Measurements from ENCODE around the gene LZTS3.
"Not testable (repeated sequence)": the region's sequence is repeated elsewhere in the genome, so short reads cannot be mapped to it uniquely, and the experiment has no call there.

LZTS3 gene

GRCh38 chr20:3133155-3133554 is 40.2 kb downstream of the LZTS3 start:
- DNase-seq: no peak

DNA sequence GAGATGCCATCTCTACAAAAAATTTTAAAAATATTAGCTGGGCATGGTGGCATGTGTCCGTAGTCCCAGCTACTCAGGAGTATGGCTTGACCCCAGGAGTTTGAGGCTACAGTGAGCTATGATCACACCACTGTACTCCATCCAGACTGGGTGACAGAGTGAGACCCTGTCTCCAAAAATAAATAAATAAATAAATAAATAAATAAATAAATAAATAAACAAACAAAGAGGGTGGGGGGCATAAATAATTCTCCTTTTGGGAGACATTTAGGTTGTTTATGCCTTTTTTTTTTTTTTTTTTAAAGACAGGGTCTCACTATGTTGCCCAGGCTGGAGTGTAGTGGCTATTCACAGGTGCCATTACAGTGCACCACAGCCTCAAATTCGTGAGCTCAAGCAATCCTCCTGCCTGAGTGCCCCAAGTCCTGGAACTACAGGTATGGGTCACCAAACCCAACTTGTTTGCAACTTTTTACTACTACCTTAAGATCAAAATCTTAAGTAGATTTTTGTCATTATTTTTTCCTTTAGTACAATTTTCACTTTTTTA is 43.2 kb downstream of the LZTS3 start:
- DNase-seq: no peak

- DNase-seq: no peak
These were observed 44.3 kb downstream of the LZTS3 start for GRCh38 chr20:3129094-3129493.

DNA sequence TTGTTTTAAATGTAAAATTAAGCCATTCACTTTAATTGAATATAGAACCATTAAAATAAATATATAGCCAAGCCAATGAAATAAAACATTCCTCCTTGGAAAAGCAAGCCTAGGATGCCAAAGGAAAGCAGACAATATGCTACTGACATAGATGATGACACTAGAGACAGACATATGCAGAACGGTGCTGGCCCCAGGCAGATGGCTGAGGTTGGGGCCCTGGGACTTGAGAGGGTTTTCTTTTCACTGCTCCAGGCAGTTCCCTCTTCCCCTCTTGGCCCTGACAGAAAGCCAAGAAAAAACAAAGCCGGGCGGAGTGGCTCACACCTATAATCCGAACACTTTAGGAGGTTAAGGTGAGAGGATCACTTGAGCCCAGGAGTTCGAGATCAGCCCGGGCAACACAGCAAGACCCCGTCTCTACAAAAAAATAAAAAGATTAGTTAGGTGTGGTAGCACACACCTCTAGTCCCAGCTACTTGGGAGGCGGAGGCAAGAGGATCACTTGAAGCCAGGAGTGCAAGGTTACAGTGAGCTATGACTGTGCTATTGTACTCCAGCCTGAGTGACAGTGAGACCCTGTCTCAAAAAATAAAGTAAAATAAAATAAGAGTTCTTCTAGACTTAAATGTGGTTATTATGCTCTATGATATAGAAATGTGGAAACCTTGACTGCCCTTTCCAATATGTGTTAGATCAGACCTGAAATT is 44.9 kb downstream of the LZTS3 start:
- DNase-seq: no peak

GRCh38 chr20:3126527-3126859 is 46.9 kb downstream of the LZTS3 start:
- DNase-seq: no peak

- DNase-seq: not testable (repeated sequence)
These were observed 47.4 kb downstream of the LZTS3 start for GRCh38 chr20:3125776-3126526.

DNA sequence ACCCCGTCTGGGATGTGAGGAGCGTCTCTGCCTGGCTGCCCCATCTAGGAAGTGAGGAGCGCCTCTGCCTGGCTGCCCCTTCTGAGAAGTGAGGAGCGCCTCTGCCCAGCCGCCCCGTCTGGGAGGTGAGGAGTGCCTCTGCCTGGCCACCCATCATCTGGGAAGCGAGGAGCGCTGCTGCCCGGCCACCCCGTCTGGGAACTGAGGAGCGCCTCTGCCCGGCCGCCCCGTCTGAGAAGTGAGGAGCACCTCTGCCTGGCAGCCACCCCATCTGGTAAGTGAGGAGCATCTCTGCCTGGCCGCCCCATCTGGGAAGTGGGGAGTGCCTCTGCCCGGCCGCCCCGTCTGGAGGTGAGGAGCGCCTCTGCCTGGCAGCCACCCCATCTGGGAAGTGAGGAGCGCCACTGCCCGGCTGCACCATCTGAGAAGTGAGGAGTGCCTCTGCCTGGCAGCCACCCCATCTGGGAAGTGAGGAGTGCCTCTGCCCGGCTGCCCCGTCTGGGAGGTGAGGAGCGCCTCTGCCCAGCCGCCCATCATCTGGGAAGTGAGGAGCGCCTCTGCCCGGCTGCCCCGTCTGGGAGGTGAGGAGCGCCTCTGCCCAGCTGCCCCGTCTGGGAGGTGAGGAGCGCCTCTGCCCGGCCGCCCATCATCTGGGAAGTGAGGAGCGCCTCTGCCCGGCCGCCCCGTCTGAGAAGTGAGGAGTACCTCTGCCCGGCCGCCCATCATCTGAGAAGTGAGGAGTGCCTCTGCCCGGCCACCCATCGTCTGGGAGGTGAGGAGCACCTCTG is 48.4 kb downstream of the LZTS3 start:
- DNase-seq: not testable (repeated sequence)

- not testable (repeated sequence) for DNase-seq
These were observed 49.2 kb downstream of the LZTS3 start for GRCh38 chr20:3124163-3124562.

- no peak for DNase-seq
These were observed 49.8 kb downstream of the LZTS3 start for GRCh38 chr20:3123542-3123941.

GRCh38 chr20:3121955-3122610 is 51.3 kb downstream of the LZTS3 start:
- DNase-seq: no peak

DNA sequence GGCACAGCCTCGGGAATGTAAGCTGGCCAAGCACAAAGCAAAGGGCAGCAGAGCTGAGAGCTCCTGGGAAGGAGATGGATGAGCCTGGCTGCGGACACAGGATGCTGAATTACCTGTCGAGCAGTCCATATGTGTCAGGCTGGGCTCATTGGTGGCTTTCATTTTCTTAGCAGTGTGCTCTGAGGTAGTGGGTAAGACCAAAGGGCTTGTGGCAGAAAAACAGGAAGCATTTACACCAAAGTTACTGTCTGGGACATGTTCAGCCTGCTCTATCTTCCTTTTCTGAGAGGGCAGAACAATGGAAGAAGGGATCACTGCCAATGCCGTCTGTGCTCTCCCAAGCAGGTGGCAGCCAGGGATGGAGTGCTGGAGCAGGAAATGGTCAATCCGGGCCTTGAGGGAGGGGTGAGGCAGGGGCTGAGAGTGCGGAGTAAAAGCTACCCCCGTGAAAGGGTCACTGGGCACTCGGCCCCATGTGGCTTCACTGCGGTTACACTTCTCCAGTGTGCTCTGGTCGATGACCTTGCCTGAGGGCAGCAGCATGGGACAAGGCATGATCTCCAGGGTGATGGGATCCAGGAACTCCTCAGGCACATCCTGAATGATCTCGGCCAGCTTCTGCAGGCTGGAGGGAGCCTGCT is 52.0 kb downstream of the LZTS3 start:
- no peak for DNase-seq

DNA sequence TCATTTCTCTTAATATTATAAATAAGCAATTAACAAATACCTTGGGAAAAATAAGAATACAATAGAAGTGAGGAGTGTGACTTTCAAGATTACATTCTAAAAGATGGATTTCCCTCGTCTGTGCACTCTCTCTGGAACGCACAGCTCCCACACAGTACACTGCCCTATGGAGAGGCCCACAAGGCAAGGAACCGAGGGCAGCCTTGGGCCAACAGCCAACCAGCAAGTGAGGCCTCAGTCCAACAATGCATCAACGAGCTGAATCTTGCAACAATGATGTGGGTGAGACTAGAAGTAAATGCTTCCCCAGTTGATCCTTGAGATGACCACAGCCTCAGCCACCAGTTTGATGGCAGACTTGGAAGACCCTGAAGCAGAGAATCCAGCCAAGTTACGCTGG is 54.3 kb downstream of the LZTS3 start:
- no peak for DNase-seq

- peak; percentile 63 for DNase-seq
These were observed 55.4 kb downstream of the LZTS3 start for GRCh38 chr20:3117839-3118379.

- DNase-seq: no peak
These were observed 57.0 kb downstream of the LZTS3 start for GRCh38 chr20:3116341-3116740.

DNA sequence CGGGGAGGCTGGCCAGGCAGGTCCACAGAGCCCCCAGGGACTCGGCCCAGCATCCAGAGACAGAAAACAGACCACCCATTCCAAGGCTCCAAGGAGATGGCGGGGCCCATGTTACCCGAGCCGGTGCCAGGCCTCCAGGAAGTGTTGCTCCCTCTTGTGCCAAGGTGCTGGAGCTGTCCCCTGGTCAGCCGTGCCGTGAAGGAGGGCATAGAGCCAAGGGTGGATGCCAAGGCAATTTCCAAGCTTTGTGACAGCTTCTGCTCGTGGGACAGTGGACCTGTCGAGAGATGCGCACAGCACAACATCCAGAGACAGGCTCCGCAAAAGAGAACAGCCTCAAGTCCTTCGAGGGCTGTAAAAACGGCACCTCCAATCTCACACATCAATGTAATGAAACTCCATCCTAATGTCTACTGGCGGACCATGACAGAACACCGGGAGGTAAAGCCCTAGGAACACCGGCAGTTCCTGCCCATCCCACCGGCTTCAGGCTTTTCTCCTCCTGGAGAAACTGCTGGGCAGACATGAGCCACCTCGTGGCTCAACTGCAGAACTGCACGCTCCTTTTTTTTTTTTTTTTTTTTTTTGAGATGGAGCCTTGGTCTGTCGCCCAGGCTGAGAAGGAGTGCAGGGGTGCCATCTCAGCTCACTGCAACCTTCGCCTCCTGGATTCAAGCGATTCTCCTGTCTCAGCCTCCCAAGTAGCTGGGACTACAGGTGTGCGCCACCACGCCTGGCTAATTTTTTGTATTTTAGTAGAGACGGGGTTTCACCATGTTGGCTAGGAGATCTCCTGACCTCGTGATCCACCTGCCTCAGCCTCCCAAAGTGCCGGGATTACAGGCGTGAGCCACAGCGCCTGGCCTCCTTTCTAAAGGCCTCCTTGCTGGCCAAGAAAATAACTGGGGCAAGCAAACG is 57.9 kb downstream of the LZTS3 start:
- DNase-seq: peak; percentile 64

Measured in EL (cell line).